Esophagus squamous epithelium (tissue), 5 donors: ENCODE data around the gene STN1. TPM values are rescaled to one million over a fixed set of nuclear protein-coding genes. Genes with fewer than 3 reads are reported as not detected.

Experiments
- DNase-seq: peaks from one replicate; lab custom pipeline; 2025; lab: John Stamatoyannopoulos, UW
- H3K27ac ChIP-seq, 4 donors: fragments of 200-600 bp; sonication (generic); one replicate each; pipeline ENCODE4 v1.5.1; 2016 to 2019; ENCODE audit warnings: mild to moderate bottlenecking in 1 of 4
- H3K27me3 ChIP-seq, 4 donors: fragments of 200-600 bp; sonication (generic); 1 replicate in 3 of 4; 2 replicates in 1 of 4; pipeline versions ENCODE4 v1.5.1 to v1.6.0; 2017 to 2021; ENCODE audit warnings: antibody characterized with exemption in 1 of 4
- H3K36me3 ChIP-seq, 3 donors: fragments of 200-600 bp; sonication (generic); one replicate each; pipeline ENCODE4 v1.5.1; 2016 to 2019
- H3K4me1 ChIP-seq, 3 donors: fragments of 200-600 bp; sonication (generic); one replicate each; pipeline ENCODE4 v1.5.1; 2017 to 2019
- H3K4me3 ChIP-seq, 4 donors: fragments of 200-600 bp; sonication (generic); 1 replicate in 3 of 4; 2 replicates in 1 of 4; pipeline ENCODE4 v1.5.1; 2016 to 2019; ENCODE audit warnings: mild to moderate bottlenecking in 2 of 4, moderate library complexity in 1 of 4
- H3K9me3 ChIP-seq, 3 donors: fragments of 200-600 bp; sonication (generic); one replicate each; pipeline ENCODE4 v1.5.1; 2016 to 2019
- POLR2A ChIP-seq, 4 donors: fragments of 450-650 bp; IDR thresholded peaks; one replicate each; pipeline ENCODE4 v1.6.1; 2017; ENCODE audit warnings: antibody characterized with exemption in 4 of 4, mild to moderate bottlenecking in 4 of 4, moderate library complexity in 3 of 4
- WGBS, 2 donors: methylation state at CpG; one replicate each; pipeline ENCODE4 v1.1.5; 2018; 5-methylcytosine and 5-hydroxymethylcytosine counted together
- intact Hi-C: fragments of 100-400 bp; cut with DNase I; formaldehyde crosslinking; loops from one replicate; pipeline ENCODE4 v1.15.0; 2022
- total RNA-seq, 4 donors: library from RNA; depleted of rRNA; stranded (reverse); fragments of >200 nt; gene quantifications; one replicate each; pipeline ENCODE4 v1.1.0, GENCODE V29; 2016
- TF ChIP-seq, protein P1 (sequence below), 6 experiments: fragments of 450-650 bp in 4 of 6; fragments of 200-600 bp in 2 of 6; sonication (generic) in 2 of 6; IDR thresholded peaks; one replicate each; pipeline ENCODE4 v1.5.1; 2016 to 2019; ENCODE audit warnings: antibody characterized with exemption in 6 of 6, mild to moderate bottlenecking in 4 of 6, moderate library complexity in 4 of 6
- donor health status: DM: yes; HTN: yes; CAD: no.

Gene STN1, protein sequence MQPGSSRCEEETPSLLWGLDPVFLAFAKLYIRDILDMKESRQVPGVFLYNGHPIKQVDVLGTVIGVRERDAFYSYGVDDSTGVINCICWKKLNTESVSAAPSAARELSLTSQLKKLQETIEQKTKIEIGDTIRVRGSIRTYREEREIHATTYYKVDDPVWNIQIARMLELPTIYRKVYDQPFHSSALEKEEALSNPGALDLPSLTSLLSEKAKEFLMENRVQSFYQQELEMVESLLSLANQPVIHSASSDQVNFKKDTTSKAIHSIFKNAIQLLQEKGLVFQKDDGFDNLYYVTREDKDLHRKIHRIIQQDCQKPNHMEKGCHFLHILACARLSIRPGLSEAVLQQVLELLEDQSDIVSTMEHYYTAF
- 10 to 100 TPM; 20.4 to 52.8 (median 32.5) TPM for total RNA-seq

DNA sequence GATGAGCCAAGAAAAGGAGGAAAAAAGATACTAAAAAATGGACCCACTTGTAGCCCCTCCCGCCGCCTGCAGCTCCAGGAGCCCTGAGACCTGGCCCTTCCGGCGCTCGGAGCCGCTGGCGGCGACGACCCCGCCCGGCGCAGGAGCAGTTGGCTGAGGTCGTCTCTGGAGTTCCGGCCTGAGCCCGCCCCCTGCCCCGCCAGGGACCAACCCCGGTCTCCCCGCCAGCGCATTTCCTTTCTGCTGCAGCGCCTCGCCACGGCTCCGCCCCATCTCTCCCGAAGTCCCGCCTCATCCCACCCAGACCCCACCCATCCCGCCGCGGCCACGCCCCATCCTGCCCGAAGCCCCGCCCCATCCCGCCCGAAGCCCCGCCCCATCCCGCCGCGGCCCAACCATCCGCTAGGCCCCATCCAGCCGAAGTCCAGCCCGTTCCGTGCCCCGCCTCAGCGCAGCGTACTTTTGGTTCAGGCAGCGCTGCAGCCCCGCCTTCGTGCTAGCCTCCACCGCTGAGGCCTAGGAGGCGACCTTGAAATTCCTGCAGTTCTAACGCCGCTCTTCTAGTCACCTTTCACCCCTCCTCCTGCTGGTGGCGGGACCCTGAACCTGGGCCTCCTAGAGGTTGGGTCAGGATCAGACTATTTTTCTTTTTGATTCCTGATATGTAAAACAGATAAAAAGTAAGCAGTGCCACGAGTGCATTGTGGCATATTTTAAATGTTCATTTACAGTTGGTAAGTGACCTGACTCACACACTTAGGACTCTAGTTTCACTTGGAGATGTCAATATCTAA lies at the start of gene STN1:
Gene STN1, minus strand, starts transcription at position 132 of the 794 bp plus-strand sequence. CDS start 590 bp downstream, outside the sequence.
- peak in 3 of 4 donors; percentile 89 to 95 (median 95) for TF ChIP-seq POLR2A (IDR thresholded peaks at IDR 0.05)
- TF ChIP-seq, protein P1, sequence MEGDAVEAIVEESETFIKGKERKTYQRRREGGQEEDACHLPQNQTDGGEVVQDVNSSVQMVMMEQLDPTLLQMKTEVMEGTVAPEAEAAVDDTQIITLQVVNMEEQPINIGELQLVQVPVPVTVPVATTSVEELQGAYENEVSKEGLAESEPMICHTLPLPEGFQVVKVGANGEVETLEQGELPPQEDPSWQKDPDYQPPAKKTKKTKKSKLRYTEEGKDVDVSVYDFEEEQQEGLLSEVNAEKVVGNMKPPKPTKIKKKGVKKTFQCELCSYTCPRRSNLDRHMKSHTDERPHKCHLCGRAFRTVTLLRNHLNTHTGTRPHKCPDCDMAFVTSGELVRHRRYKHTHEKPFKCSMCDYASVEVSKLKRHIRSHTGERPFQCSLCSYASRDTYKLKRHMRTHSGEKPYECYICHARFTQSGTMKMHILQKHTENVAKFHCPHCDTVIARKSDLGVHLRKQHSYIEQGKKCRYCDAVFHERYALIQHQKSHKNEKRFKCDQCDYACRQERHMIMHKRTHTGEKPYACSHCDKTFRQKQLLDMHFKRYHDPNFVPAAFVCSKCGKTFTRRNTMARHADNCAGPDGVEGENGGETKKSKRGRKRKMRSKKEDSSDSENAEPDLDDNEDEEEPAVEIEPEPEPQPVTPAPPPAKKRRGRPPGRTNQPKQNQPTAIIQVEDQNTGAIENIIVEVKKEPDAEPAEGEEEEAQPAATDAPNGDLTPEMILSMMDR (IDR thresholded peaks at IDR 0.05): peak in 2 of 6 experiments; percentile 26 to 30
- H3K27me3 ChIP-seq: no peaks in the 10 kb centered on the region
- intact Hi-C loops: no loop called here
- WGBS, 2 donors: 0 to 3% methylated on average over 6 to 17 of the region's 53 CpGs
- peaks cover 15 to 80% (median 18%) of the 10 kb centered on the region in 3 donors for H3K4me1 ChIP-seq
- peak within 1 kb of the TSS; percentile 61 to 81 (median 76) for H3K4me3 ChIP-seq
- peak; percentile 80 for DNase-seq
- H3K36me3 ChIP-seq: peaks cover 0 to 1% (median 0%) of the 10 kb centered on the region in 3 donors
- no peaks in the 10 kb centered on the region for H3K9me3 ChIP-seq
- peak within 1 kb of the TSS; percentile 94 to 99 (median 97) for H3K27ac ChIP-seq

DNA sequence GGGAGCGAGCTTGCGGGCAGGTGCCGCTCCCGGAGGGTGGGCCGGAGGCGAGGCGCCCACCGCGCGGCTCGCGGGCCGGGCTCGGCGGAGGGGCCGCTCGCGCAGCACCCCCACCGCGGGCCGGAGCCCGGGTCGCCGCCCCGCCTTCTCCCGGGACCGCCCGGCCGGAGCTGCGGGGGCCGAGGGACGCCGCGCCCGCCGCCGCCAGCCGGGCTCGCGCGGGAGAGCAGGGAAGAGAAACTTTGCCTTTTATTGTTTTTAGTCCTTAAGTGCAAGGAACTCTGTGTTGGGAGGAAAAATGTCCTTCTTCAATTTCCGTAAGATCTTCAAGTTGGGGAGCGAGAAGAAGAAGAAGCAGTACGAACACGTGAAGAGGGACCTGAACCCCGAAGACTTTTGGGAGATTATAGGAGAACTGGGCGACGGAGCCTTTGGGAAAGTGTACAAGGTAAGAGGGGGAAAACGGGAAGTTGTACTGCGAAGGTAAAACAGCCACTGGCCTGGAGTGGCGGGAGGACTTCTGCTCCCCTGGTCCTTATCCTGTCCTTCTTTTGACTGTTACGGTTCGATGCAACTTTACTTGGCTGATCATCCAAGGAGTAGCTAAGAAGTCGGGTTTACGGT lies 49.6 kb upstream of the STN1 start:
- Histone ChIP-seq H3K27ac (peak overlapping the region; percentile 95 to 100 (median 99)), H3K9me3 (no peaks in the 10 kb centered on the region), H3K36me3 (no peaks in the 10 kb centered on the region), H3K4me3 (peak overlapping the region; percentile 80 to 99 (median 98)), H3K4me1 (peaks cover 12 to 52% (median 12%) of the 10 kb centered on the region in 3 donors), H3K27me3 (no peaks in the 10 kb centered on the region)
- TF ChIP-seq POLR2A (IDR thresholded peaks at IDR 0.05): no peak
- TF ChIP-seq, protein P1 (IDR thresholded peaks at IDR 0.05): no peak
- WGBS, 2 donors: 0% methylated on average over 14 to 27 of the region's 55 CpGs
- intact Hi-C loops: no loop called here
- no peak for DNase-seq

DNA sequence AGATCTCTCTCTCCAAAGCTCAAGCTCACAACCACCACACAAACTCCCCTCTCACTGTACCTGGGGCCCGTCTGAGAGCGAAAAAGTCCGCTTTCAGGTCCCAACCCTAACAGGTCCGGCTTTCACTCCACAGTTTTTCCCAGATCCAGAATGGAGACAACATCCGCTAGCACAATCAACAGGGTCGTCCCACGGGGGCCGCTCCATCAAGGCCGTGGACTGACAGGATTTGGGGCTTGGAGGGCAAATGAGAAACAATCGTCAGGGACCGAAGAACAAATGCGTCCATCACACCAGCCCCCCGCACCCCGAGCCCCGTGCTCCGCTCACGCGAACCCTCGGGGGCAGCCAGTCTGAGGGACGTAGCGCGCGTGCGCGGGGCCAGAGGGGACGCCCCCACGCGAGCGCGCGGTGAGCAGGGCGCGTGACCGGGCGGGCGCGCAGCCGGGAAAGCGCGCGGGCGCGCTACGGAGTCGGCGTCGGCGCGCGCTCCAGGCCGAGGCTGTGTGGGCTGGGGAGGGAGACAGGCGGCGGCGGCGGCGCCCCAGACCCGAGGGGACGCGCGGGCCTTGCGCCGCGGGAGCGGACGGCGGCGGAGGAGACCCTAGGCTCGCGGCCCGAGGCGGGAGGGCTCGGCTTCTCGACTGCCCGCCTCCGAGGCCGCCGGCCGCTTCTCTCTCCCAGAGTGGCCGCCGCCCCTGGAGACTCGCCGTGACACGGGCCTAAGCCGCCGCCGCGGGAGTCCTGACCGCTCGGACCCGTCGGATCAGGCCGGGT lies 48.9 kb upstream of the STN1 start, which contains the start of gene SLK:
Gene SLK, plus strand, starts transcription at position 470 of the 777 bp plus-strand sequence. CDS start 606 bp downstream, outside the sequence.
- peak within 1 kb of the TSS; percentile 80 to 99 (median 98) for H3K4me3 ChIP-seq
- no peaks in the 10 kb centered on the region for H3K27me3 ChIP-seq
- H3K9me3 ChIP-seq: no peaks in the 10 kb centered on the region
- H3K4me1 ChIP-seq: peaks cover 12 to 45% (median 12%) of the 10 kb centered on the region in 3 donors
- H3K36me3 ChIP-seq: no peaks in the 10 kb centered on the region
- peak; percentile 12 for DNase-seq
- 0% methylated on average over 1 to 4 of the region's 92 CpGs for WGBS, 2 donors
- intact Hi-C loops: no loop called here
- peak within 1 kb of the TSS; percentile 95 to 100 (median 99) for H3K27ac ChIP-seq
- peak in 3 of 4 donors; percentile 96 to 98 (median 97) for TF ChIP-seq POLR2A (IDR thresholded peaks at IDR 0.05)
- TF ChIP-seq, protein P1 (IDR thresholded peaks at IDR 0.05): peak in 1 of 6 experiments; percentile 14

DNA sequence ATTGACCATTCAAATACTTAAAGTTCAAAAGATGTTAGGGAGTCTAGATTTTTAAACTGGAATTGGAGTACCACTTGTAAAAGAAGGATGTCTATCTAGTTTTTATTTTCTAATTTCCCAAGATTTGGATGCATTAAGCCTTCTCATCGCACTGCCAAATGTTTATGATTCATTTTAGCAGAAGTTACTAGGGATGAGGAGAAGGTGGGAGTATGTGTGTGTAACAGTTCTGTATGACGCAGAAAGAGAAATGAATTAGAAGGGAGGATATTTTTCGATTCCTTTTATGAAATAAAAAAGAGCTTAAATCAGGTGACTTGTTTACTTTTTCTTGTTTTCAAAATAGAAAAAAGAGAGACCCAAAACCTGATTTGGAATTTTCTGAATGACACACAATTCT lies 42.1 kb upstream of the STN1 start:
- no peak for DNase-seq
- WGBS, 2 donors: 75 to 85% methylated on average over 3 of the region's 3 CpGs
- Histone ChIP-seq H3K4me3 (no peak overlapping the region), H3K27me3 (no peaks in the 10 kb centered on the region), H3K27ac (no peak overlapping the region), H3K9me3 (no peaks in the 10 kb centered on the region), H3K36me3 (no peaks in the 10 kb centered on the region), H3K4me1 (peaks cover 0 to 21% (median 10%) of the 10 kb centered on the region in 3 donors)
- intact Hi-C loops: no loop called here
- no peak for TF ChIP-seq POLR2A (IDR thresholded peaks at IDR 0.05)
- TF ChIP-seq, protein P1 (IDR thresholded peaks at IDR 0.05): no peak
